ENCODE data around the gene DLL3. TPM values are rescaled to one million over a fixed set of nuclear protein-coding genes. Genes with fewer than 3 reads are reported as not detected.

The DLL3 gene
- polyA plus RNA-seq, 3 donors: 0.35 to 0.70 (median 0.62) TPM

DNA sequence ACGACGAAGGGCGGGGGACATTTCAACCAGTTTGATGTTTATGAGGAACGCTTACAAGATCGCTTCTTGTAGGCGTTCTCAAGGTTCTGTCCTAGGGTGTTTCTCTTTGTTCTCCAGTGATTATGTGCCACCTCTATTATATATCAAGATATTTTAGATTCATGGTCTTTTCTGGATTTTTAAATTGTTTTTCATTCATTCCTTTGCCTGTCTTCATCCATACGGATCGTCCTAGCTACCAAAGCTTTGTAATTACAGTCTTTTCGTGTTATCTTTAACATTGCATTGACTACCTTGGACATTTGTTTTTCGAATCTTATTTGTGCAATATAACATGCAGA, 41.6 kb downstream of the DLL3 start:
- DNase-seq (ENCODE audit: extremely low read depth in 1 of 11, low read depth in 9 of 11, low spot score in 4 of 11): no peak

DNA sequence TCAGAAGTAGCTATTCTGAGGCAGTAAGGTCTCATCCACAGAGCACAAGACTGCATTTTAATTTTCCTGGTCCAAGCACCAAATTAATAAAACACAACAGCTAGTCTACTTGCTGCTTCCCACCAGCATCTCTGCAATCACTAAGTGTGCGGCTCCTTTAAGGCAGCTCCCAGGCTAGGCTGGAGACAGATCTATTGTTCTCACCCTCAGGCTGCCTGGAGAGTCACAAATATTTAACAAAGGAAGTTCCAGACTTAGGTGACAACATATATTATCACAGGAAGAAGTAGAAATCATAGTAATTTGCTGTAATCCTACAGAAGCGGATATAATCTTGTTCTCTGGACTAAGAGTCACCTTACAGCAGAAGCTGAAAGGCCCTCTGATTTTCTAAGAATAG, 43.5 kb downstream of the DLL3 start:
- no peak for DNase-seq (ENCODE audit: extremely low read depth in 1 of 11, low read depth in 9 of 11, low spot score in 4 of 11)

DNA sequence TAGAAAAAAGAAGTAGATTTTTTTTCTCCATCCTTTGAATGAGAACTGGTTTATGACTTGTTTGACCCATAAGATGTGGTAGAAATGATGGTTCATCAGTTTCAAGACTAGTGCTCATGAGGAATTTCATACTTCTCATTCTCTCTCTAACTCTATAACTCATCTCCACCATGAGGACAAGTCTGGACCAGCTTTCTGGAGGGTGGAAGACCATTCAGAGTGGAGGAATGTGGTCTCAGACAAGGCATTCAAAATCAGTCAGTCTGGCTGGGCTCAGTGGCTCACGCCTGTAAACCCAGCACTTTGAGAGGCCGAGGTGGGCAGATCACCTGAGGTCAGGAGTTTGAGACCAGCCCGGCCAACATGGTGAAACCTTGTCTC, 44.7 kb downstream of the DLL3 start:
- DNase-seq (ENCODE audit: extremely low read depth in 1 of 11, low read depth in 9 of 11, low spot score in 4 of 11): no peak

DNA sequence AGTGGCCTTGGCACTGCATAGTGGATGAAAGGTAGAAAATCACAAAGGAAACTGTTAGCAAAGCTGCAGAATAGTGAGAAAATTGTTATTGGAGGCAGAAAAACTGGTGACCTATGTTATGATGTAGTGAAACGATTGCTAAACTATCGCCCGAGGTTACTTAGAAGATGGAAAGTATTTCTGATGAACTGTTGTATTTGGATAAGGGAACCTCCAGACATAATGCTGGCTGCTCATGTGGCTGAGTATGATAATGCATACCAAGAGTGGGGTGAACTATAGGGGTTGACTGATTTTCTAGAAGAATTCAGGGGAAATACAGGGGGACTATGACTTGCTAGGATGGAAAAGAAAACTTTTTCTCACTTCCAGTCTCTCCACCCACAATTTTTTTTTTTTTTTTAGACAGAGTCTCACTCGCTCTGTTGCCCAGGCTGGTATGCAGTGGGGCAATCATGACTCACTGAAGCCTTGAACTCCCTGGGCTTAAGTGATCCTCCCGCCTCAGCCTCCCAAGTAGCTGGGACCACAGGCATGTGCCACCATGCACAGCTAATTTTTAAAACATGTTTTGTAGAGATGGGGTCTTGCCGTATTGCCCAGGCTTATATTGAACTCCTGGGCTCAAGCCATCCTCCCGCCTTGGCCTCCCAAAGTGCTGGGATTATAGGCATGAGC, 45.6 kb downstream of the DLL3 start:
- DNase-seq (ENCODE audit: extremely low read depth in 1 of 11, low read depth in 9 of 11, low spot score in 4 of 11): no peak

DNA sequence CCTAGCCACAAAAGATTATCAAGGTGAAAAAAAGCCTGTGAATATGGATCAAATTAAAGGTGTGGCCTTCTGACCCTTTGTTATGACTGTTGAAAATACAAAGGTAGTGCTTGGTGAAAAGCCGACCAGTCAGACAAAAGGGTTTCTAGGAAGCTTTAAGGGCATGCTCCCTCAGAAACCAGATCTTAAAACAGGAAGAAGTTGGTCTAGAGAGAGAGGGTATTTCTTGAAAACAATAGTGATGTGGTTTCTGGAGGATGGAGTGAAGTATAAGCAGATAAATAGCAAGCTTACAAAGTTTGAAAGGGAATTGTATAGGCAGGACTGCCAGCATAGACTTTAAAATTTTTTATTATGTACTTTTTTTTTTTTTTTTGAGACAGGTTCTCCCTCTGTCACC, 46.2 kb downstream of the DLL3 start:
- DNase-seq (ENCODE audit: extremely low read depth in 1 of 11, low read depth in 9 of 11, low spot score in 4 of 11): no peak

DNA sequence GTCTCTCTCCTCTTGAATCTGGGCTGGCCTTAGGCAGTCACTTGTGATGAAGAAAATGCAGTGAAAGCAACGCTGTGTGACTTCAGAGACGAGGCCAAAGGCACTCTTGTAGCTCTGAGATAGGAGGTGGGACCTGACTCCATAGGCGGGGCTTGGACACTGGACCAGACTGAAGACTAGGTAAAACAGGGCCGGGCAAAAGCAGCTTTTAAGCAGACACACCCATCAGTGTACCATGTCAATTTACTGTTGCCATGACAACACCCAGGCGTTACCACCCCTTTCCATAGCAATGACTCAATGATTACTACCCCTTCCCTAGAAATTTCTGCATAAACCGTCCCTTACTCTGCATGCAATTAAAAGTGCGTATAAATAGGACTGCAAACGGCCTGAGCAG, 47.9 kb downstream of the DLL3 start:
- no peak for DNase-seq (ENCODE audit: extremely low read depth in 1 of 11, low read depth in 9 of 11, low spot score in 4 of 11)

DNA sequence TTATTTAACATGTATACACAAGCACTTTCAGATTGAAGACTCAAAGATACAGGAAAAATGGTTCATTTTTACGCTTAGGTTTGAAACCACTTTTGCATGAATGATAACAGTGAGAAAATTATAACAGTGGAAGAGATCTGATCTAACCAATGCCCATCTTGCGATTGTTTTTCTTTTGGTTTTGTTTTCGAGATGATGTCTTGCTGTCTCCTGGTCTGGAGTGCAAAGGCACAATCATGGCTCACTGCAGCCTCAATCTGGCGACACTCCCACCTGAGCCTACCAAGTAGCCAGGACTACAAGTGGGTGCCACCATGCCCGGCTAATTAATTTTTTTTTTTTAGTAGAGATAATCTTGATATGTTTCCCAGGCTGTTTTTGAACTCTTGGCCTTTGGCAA, 51.5 kb downstream of the DLL3 start:
- DNase-seq (ENCODE audit: extremely low read depth in 1 of 11, low read depth in 9 of 11, low spot score in 4 of 11): no peak

DNA sequence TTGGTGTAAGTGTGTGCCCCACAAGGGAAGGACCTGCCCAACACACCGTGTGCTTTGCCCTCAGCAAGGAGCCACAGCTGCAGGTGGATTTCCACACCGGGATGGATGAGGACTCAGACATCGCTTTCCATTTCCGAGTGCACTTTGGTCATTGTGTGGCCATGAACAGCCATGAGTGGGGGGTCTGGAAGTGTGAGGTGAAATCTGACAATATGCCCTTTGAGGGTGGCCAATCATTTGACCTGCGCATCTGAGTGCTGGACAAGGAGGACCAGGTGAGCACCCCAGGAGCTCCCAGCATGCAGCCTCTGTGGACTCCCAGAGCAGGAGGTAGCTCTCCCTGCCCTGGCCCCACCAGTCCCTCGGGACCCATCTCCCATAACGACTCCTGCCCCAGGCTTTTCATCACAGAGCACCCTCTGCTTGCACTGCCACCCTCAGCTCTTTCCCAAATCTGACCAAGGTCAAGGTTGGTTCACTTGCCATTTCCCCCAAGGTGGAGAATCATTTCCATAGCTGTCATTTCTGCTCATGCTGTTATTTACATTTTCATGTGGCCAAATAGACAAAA, 54.4 kb downstream of the DLL3 start:
- DNase-seq (ENCODE audit: extremely low read depth in 1 of 11, low read depth in 9 of 11, low spot score in 4 of 11): no peak

DNA sequence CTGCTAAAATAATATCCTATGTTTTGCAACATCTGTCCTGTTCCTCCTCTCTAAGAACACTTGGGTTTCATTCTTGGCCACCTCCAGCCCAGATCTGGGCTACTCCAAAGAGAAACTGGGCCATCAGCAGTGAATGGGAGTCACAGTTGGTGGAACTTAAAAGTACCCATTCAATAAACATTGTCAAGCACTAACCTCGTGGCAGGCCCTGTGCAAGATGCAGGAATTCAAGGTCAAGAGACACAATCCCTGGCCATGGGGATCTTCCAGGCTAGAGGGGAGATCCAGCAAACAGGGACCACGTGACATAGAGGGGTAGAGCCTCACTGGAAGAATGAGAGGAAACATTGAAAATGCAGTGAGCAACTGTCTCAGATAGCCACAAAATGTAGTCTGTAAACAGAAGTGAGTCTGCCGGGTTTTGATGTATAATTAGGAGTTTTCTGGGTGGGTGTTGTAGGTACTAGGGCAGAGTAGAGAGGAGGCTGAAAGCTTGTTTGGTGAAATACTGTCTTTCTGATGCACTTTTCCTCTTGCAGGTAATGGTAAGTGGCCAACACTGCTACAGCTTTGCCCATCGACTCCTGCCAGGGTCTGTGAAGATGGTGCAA, 56.1 kb downstream of the DLL3 start:
- DNase-seq (ENCODE audit: extremely low read depth in 1 of 11, low read depth in 9 of 11, low spot score in 4 of 11): no peak

DNA sequence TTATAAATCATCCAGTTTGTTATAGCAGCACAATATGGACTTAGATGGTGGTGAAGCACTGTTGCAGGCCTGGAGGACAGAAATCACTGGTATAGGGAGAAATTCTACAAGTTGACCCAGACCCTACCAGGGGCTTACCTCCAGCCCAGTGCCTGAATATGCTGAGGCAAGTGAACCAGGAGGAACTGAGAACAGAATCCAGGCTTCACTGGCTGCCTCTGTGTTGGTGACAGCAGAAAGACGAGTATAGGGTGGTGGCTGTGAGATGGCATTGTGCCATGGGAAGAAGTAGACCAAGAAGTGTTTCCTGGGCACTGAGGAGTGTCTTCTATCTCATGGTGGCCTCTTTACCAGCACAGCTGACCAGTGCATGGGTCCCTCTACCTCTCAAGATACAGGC, 57.1 kb downstream of the DLL3 start:
- DNase-seq (ENCODE audit: extremely low read depth in 1 of 11, low read depth in 9 of 11, low spot score in 4 of 11): no peak

Other genes starting within 250 kb of the DLL3 start
- gene IFNL2, start 230.6 kb upstream of the DLL3 start, polyA plus RNA-seq (ENCODE audit: insufficient read length in 3 of 3): not detected
- not detected for gene IFNL1, start 202.5 kb upstream of the DLL3 start, polyA plus RNA-seq (ENCODE audit: insufficient read length in 3 of 3)
- 1 to 10 TPM in 2 of 3 donors, under 1 TPM in 1; 0.92 to 2.8 (median 2.1) TPM for gene LRFN1, start 178.1 kb upstream of the DLL3 start, polyA plus RNA-seq (ENCODE audit: insufficient read length in 3 of 3)
- gene GMFG, start 162.9 kb upstream of the DLL3 start, polyA plus RNA-seq (ENCODE audit: insufficient read length in 3 of 3): 10 to 100 TPM; 16.3 to 32.9 (median 25.0) TPM
- gene SAMD4B, start 156.5 kb upstream of the DLL3 start, polyA plus RNA-seq (ENCODE audit: insufficient read length in 3 of 3): 100 to 1,000 TPM in 2 of 3 donors, 10 to 100 TPM in 1; 92.7 to 145 (median 122) TPM
- 10 to 100 TPM; 67.2 to 70.8 (median 68.1) TPM for gene PAF1, start 107.8 kb upstream of the DLL3 start, polyA plus RNA-seq (ENCODE audit: insufficient read length in 3 of 3)
- gene MED29, start 107.6 kb upstream of the DLL3 start, polyA plus RNA-seq (ENCODE audit: insufficient read length in 3 of 3): 10 to 100 TPM; 38.9 to 46.7 (median 44.8) TPM
- gene ZFP36, start 92.1 kb upstream of the DLL3 start, polyA plus RNA-seq (ENCODE audit: insufficient read length in 3 of 3): 10 to 100 TPM; 29.0 to 60.1 (median 58.5) TPM
- 100 to 1,000 TPM in 1 of 3 donors, 10 to 100 TPM in 2; 73.7 to 118 (median 96.8) TPM for gene PLEKHG2, start 86.3 kb upstream of the DLL3 start, polyA plus RNA-seq (ENCODE audit: insufficient read length in 3 of 3)
- 1,000 to 10,000 TPM; 1,189 to 1,428 (median 1,311) TPM for gene RPS16, start 63.0 kb upstream of the DLL3 start, polyA plus RNA-seq (ENCODE audit: insufficient read length in 3 of 3)
- 100 to 1,000 TPM; 147 to 151 (median 147) TPM for gene SUPT5H, start 53.4 kb upstream of the DLL3 start, polyA plus RNA-seq (ENCODE audit: insufficient read length in 3 of 3)
- gene TIMM50, start 18.1 kb upstream of the DLL3 start, polyA plus RNA-seq (ENCODE audit: insufficient read length in 3 of 3): 10 to 100 TPM; 74.4 to 86.5 (median 77.2) TPM
- 10 to 100 TPM in 1 of 3 donors, 1 to 10 TPM in 2; 6.8 to 12.1 (median 9.6) TPM for gene SELENOV, start 16.2 kb downstream of the DLL3 start, polyA plus RNA-seq (ENCODE audit: insufficient read length in 3 of 3)
- 1 to 10 TPM; 4.2 to 5.5 (median 4.4) TPM for gene EID2B, start 33.9 kb downstream of the DLL3 start, polyA plus RNA-seq (ENCODE audit: insufficient read length in 3 of 3)
- gene EID2, start 41.2 kb downstream of the DLL3 start, polyA plus RNA-seq (ENCODE audit: insufficient read length in 3 of 3): 10 to 100 TPM; 16.1 to 25.0 (median 23.2) TPM
- not detected for gene LGALS13, start 103.6 kb downstream of the DLL3 start, polyA plus RNA-seq (ENCODE audit: insufficient read length in 3 of 3)
- not detected for gene LGALS16, start 157.0 kb downstream of the DLL3 start, polyA plus RNA-seq (ENCODE audit: insufficient read length in 3 of 3)
- not detected for gene LGALS14, start 205.5 kb downstream of the DLL3 start, polyA plus RNA-seq (ENCODE audit: insufficient read length in 3 of 3)
- 1 to 10 TPM; 1.5 to 3.7 (median 2.6) TPM for gene CLC, start 239.1 kb downstream of the DLL3 start, polyA plus RNA-seq (ENCODE audit: insufficient read length in 3 of 3)